AG04449 (cell line): ENCODE results near the gene HAO1.

Source experiments
- CTCF ChIA-PET: fragments of 350-600 bp; formaldehyde crosslinking; extraction: SDS; loops from one replicate; lab custom pipeline; 2021; ENCODE audit warnings: antibody characterized with exemption; lab: Yijun Ruan, JAX
- POLR2A ChIA-PET: fragments of 400-600, 350-600 bp; formaldehyde crosslinking; extraction: SDS; loops from one replicate; lab custom pipeline; 2020; ENCODE audit warnings: antibody characterized with exemption, inconsistent platforms; lab: Yijun Ruan, JAX
- DNase-seq: peaks from one replicate; pipeline ENCODE4 v3.0.0-alpha.2; 2010; ENCODE audit warnings: low read depth, low spot score
- H3K4me3 ChIP-seq: 2 replicates; pipeline ENCODE4 v1.5.1; 2011; ENCODE audit warnings: low read depth, mild to moderate bottlenecking, control low read depth, low read length
- TF ChIP-seq, protein P1 (sequence below): IDR thresholded peaks from one replicate; pipeline ENCODE4 v1.5.1; 2011; ENCODE audit warnings: mild to moderate bottlenecking, moderate library complexity, low read length, control low read depth, inconsistent platforms; ENCODE audit not compliant: insufficient read depth; ENCODE audit errors: missing control alignments

The HAO1 gene

DNA sequence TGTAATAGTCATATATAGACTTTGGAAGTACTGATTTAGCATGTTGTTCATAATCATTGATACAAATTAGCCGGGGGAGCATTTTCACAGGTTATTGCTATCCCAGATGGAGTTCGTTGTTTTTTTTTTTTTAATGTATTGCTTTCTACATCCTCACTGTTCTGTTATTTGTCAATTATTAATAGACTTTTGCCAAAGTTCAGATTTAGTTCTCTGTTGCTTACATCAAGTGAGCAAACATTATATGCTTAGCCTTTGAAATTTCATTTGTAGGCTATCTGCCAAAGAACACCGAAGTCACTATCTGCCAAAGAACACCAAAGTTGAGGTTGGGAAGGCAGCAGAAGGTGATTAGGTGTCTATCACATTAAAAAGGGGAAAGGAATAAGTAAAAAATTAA, at the start of gene HAO1:
Gene HAO1, minus strand, starts transcription at position 118 of the 400 bp plus-strand sequence. Its CDS starts 36 bp downstream, at position 82.
- CTCF ChIA-PET: interaction anchor here (1.3 to 1.4 kb wide), 3 partner anchors 49 to 781 kb away, joined by 3 to 15 read pairs (median 4); no protein-coding TSS in a partner anchor
- no peak for DNase-seq
- TF ChIP-seq, protein P1, sequence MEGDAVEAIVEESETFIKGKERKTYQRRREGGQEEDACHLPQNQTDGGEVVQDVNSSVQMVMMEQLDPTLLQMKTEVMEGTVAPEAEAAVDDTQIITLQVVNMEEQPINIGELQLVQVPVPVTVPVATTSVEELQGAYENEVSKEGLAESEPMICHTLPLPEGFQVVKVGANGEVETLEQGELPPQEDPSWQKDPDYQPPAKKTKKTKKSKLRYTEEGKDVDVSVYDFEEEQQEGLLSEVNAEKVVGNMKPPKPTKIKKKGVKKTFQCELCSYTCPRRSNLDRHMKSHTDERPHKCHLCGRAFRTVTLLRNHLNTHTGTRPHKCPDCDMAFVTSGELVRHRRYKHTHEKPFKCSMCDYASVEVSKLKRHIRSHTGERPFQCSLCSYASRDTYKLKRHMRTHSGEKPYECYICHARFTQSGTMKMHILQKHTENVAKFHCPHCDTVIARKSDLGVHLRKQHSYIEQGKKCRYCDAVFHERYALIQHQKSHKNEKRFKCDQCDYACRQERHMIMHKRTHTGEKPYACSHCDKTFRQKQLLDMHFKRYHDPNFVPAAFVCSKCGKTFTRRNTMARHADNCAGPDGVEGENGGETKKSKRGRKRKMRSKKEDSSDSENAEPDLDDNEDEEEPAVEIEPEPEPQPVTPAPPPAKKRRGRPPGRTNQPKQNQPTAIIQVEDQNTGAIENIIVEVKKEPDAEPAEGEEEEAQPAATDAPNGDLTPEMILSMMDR: no peak
- H3K4me3 ChIP-seq: no peak within 1 kb of the TSS
- POLR2A ChIA-PET: no interaction called here

DNA sequence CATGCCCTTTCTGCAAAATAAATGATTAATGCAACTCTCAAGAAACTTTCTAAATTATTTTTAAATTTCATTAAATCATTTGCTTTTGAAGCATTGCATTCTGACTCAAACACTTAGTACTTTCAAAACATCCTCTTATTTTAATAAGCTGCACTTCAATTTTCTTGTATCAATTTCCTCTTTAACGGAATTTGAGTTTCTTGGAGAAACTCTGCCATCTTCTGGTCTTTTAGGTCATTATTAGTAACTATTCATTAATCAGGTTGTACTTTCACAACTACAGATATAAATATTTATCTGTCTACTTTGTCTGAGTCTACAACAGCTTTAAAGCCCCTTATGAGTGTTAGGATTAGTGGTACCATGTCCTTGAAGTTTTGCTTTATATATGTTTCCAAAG, 49.1 kb upstream of the HAO1 start:
- POLR2A ChIA-PET: no interaction called here
- CTCF ChIA-PET: interaction anchor here (0.6 to 4.3 kb wide), 13 partner anchors 9 to 745 kb away, joined by 3 to 73 read pairs (median 3); partner anchors contain the start of genes HAO1 and TMX4
- DNase-seq: no peak
- TF ChIP-seq, protein P1: no peak
- H3K4me3 ChIP-seq: no peak overlapping the region

DNA sequence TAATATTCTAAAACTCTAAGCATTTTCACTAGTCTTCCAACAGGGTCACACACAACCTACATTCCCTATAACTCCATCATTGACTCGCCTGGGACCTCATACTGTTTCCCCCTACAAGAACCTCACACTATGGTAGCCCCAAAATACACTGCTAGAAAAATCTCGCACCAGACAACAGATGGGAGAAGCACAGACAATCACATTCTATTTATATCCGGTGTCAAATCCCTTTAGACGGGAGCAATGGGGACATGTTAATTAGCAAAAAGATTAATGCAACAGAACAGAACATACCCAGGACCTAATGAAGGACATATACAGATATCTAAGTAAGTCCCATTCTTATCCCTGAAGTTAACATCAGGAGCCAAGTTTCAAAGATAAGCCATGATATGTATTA, 45.7 kb upstream of the HAO1 start:
- TF ChIP-seq, protein P1: no peak
- CTCF ChIA-PET: no interaction called here
- H3K4me3 ChIP-seq: no peak overlapping the region
- no peak for DNase-seq
- POLR2A ChIA-PET: no interaction called here

DNA sequence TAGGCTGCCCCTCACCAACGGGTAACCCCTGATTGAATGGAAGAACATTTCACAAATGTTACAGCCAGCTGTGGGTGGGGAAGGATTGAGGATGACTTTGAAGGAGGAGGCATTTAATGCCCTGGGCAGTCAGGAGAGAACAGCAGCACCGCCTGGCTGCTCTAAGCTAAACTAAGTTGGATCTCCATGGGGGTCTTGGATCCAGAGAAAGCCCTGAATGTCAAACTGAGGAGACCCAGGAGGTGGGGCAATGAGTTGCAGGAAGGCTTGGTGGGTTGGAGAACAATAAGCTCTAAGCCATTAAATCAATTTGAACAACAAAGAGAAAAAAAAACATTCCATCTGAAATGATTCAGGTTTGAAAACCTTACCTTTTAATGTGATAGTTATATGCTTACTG, 43.9 kb upstream of the HAO1 start:
- POLR2A ChIA-PET: no interaction called here
- TF ChIP-seq, protein P1: no peak
- CTCF ChIA-PET: interaction anchor here (0.7 to 8.6 kb wide), 2 partner anchors 48 to 738 kb away, joined by 4 to 119 read pairs; no protein-coding TSS in a partner anchor

DNA sequence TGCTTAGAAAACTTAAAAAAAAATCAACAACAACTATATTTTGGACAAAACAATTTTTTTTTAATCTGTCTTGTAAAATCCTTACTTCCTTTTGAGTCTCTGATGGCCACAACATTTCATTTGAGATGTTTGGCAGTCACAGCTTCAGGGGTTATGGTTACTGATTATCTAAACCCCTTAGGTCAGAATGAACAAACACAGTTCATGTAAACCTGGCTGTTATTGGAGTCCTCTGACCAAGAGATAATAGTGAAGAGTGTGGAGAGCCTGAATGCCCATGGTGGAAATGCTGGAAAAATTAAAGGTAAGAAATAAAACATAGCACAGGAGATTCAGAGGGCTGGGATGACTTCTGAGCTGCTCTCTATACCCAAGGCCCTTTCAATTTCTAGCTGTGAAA, 41.1 kb upstream of the HAO1 start:
- TF ChIP-seq, protein P1: no peak
- no peak overlapping the region for H3K4me3 ChIP-seq
- ChIA-PET POLR2A (no interaction called here), CTCF (interaction anchor here (0.8 to 8.6 kb wide), 11 partner anchors 9 to 744 kb away, joined by 3 to 119 read pairs (median 4); no protein-coding TSS in a partner anchor)
- DNase-seq: no peak

More for the DNA sequence above, 43.9 kb upstream of the HAO1 start:
- DNase-seq: no peak
- H3K4me3 ChIP-seq: no peak overlapping the region

DNA sequence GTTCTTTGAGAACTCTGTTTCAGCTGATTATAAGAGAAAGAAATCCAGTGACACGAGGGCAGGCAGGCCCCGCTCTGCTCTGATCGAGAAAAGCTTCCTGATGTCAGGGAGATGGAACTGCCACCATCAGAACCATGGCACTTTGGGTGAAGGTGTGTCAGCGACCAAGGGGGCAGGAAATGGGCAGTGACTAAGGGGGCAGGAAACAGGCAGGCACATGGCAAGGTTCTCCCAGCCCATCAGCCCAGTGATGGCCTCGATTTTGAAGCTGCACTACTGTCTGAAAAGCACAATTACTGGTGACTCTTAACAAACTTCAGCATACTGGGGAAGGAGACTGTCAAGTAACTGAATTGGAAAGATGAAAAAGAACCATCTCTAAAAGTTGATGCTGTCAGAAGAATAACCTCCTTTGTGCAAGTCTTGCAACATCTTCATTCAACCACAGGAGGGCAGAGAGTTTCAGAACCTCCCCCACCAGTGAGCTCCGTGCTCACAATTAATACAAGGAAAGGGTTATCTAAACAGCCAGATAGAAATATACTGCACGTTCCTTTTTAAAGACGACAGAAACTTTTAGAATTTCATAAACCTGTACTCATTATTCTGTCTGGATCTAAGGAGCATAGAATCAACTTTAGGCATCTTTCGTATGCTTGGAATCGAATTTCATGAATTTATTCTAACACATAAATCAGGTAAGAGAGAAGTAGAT, 40.2 kb upstream of the HAO1 start:
- H3K4me3 ChIP-seq: no peak overlapping the region
- POLR2A ChIA-PET: no interaction called here
- TF ChIP-seq, protein P1: peak; percentile 47
- CTCF ChIA-PET: interaction anchor here (0.8 to 8.6 kb wide), 23 partner anchors 8 to 745 kb away, joined by 3 to 119 read pairs (median 3); no protein-coding TSS in a partner anchor
- no peak for DNase-seq
